Measurements from ENCODE around the gene DGLUCY.

GRCh38 chr14:91220581-91221000 is 106.7 kb downstream of the DGLUCY start:
- TF ChIP-seq, protein P1, sequence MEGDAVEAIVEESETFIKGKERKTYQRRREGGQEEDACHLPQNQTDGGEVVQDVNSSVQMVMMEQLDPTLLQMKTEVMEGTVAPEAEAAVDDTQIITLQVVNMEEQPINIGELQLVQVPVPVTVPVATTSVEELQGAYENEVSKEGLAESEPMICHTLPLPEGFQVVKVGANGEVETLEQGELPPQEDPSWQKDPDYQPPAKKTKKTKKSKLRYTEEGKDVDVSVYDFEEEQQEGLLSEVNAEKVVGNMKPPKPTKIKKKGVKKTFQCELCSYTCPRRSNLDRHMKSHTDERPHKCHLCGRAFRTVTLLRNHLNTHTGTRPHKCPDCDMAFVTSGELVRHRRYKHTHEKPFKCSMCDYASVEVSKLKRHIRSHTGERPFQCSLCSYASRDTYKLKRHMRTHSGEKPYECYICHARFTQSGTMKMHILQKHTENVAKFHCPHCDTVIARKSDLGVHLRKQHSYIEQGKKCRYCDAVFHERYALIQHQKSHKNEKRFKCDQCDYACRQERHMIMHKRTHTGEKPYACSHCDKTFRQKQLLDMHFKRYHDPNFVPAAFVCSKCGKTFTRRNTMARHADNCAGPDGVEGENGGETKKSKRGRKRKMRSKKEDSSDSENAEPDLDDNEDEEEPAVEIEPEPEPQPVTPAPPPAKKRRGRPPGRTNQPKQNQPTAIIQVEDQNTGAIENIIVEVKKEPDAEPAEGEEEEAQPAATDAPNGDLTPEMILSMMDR (IDR thresholded peaks at IDR 0.05; ENCODE audit: low read depth, low read length, missing input control), result no peak
- no peak for TF ChIP-seq TAF1 (conservative IDR thresholded peaks at IDR 0.05)
- TF ChIP-seq, protein P2, sequence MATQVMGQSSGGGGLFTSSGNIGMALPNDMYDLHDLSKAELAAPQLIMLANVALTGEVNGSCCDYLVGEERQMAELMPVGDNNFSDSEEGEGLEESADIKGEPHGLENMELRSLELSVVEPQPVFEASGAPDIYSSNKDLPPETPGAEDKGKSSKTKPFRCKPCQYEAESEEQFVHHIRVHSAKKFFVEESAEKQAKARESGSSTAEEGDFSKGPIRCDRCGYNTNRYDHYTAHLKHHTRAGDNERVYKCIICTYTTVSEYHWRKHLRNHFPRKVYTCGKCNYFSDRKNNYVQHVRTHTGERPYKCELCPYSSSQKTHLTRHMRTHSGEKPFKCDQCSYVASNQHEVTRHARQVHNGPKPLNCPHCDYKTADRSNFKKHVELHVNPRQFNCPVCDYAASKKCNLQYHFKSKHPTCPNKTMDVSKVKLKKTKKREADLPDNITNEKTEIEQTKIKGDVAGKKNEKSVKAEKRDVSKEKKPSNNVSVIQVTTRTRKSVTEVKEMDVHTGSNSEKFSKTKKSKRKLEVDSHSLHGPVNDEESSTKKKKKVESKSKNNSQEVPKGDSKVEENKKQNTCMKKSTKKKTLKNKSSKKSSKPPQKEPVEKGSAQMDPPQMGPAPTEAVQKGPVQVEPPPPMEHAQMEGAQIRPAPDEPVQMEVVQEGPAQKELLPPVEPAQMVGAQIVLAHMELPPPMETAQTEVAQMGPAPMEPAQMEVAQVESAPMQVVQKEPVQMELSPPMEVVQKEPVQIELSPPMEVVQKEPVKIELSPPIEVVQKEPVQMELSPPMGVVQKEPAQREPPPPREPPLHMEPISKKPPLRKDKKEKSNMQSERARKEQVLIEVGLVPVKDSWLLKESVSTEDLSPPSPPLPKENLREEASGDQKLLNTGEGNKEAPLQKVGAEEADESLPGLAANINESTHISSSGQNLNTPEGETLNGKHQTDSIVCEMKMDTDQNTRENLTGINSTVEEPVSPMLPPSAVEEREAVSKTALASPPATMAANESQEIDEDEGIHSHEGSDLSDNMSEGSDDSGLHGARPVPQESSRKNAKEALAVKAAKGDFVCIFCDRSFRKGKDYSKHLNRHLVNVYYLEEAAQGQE (IDR thresholded peaks at IDR 0.05), result no peak
- TF ChIP-seq, protein P3, sequence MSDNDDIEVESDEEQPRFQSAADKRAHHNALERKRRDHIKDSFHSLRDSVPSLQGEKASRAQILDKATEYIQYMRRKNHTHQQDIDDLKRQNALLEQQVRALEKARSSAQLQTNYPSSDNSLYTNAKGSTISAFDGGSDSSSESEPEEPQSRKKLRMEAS (IDR thresholded peaks at IDR 0.05), result no peak
- TF ChIP-seq, protein P4, sequence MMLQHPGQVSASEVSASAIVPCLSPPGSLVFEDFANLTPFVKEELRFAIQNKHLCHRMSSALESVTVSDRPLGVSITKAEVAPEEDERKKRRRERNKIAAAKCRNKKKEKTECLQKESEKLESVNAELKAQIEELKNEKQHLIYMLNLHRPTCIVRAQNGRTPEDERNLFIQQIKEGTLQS (IDR thresholded peaks at IDR 0.05), result no peak
- no peak for TF ChIP-seq HNF4A (conservative IDR thresholded peaks at IDR 0.05)
- no peak for TF ChIP-seq HNF4G (IDR thresholded peaks at IDR 0.05)

Data from liver (tissue), 3 donors.